HK-2 (cell line): ENCODE measurements around the gene APOBEC4.
"Not testable (repeated sequence)": the region's sequence is repeated elsewhere in the genome, so short reads cannot be mapped to it uniquely, and the experiment has no call there.

Source experiments
- DNase-seq: peaks from one replicate; pipeline ENCODE4 v3.0.0-alpha.2; 2018; ENCODE audit not compliant: unreplicated experiment

APOBEC4 gene

DNA sequence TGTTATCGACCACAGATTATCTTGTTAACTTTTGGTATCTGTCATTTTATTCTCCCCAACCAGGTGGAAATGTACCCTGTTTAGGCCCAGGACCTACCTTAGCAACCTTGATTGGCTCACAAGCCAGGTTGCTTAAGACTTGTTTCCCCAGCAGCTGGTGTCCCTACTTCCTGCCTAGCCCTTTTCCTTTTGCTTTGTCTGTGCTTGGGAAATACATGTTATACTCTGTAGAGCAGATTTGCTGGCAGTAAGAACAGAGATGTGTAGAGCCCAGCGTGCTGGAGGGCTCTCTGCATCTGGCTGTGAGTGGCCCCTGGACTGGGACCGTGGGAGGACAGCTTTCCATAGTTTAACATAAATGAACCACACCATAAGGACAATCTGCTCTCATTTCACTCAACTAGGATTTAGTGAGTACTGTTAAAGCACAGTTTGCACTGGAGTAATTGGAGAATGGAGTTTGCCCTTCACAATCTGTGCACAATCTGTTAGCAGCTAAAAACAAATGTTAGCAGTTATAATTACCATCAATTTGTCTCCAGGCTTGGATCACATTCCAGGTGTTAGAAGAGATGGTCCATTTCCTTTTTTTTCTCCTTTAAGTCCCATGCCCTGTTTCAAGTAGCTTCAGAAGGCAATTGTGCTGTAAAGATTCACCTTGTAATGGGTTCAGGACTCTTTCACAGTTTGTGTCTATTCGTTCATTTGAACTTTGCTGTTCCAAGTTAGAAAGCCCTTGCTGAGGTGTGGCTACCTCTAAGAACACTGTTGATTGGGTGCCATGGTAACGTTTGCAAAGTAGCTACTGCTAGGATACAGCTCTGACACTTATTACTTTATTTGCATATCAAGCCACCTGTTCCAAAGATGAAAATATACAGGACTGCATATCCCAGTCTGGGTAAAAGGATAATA is at the start of gene APOBEC4:
Gene APOBEC4 (minus strand): TSS at position 770 of the 915 bp plus-strand sequence. CDS start 4,535 bp downstream, outside the sequence.
- DNase-seq = no peak

DNA sequence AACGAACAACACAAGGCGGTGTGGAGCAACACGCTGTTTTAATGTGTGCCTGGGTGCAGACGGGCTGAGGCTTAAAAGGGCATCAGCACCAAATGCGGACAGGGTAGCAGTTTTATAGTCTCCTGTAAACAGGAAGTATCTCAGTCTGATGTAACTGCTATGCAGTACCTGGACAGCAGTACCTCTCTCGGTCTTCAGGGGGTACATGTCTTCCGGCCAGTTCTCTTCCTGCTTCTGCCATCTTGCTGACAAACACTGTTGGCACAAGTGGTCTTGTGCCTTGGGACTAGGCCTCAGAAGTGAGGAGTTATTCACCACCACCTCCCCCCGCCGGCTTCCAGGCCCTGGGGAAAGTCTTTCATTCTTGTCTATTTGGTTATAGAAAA is 49.7 kb upstream of the APOBEC4 start:
- no peak for DNase-seq

- no peak for DNase-seq
Observed at GRCh38 chr1:183702087-183702812, 49.1 kb upstream of the APOBEC4 start.

GRCh38 chr1:183699616-183700160 is 46.6 kb upstream of the APOBEC4 start:
- DNase-seq = no peak

DNA sequence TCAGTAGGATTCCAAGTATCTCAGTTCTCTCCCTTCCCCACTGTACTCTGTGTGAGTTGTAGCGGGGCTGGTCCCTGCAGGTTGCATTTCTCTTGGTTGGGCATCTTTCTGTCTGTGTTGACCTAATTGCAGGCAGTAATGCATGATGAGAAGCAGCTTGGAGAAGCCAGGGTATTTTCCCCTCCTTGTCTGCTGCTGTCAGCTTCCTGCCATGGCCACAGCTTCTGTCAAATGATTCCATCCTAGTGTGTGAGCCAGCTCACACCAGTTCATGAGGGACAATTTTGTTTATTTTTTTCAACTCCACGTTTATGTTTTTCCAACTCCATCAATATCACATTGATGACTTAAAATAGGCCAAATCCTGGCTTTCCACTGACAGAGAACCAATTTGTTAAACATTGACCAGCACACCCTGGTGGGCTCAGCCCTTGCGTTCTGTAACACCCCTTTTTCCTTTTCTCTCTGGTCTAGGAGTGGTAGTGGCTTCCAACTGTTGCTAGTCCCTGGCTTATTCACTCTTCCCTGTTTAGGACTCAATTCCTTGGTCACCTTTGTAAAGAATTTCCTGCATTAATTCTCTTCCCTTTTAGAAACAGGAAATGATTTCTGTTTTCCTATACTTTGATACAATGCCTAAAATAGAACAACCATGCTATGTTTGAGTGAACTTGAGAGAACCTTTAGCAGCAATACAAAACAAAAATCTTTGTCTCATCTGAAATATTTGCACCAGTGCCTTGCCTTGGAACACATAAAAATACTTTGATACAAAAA is 44.9 kb upstream of the APOBEC4 start:
- DNase-seq = no peak

- DNase-seq = no peak
Observed at GRCh38 chr1:183696981-183697380, 43.9 kb upstream of the APOBEC4 start.

GRCh38 chr1:183694755-183695154 is 41.6 kb upstream of the APOBEC4 start:
- no peak for DNase-seq

GRCh38 chr1:183694066-183694465 is 41.0 kb upstream of the APOBEC4 start:
- DNase-seq = no peak

DNA sequence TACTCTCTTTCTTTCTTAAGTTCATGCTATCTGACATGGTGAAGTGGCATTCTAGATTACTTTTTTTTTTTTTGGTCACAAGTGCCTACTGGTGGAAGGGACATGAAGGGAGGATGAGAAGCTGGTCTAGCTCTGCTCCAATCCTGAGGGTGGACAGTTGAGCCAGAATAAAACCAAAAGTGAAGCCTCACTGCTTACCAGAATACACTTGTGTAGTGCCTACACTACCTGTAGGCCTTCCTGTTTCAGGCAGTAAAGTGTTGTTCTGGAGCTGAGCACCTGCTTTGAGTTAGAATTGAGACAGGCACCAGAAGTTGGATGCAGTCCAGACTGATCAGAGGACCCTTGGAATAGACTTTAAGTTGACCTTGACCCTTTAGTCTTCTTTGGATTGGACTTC is 40.4 kb upstream of the APOBEC4 start:
- no peak for DNase-seq

DNA sequence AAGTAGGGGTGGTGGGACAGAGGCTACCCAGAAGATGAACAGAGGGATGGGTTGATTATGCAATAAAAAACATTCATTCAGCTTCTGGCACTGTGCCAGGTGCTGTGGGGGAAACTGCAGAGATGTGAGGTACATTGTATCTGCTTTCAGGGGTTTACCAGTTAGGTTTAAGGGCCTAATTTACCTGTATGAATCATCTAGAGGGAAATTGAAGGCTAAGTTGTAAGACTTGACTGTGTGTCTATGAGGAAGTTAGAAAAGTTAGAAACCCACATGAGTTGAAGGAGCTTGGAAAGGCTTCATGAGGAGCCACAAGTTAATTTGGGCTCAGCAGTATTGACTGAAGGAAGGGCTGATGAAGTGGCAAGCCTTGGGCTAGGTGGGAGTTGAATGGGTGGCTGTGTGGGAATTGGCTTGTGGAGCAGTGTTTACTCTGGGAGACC is 36.7 kb upstream of the APOBEC4 start:
- no peak for DNase-seq

DNA sequence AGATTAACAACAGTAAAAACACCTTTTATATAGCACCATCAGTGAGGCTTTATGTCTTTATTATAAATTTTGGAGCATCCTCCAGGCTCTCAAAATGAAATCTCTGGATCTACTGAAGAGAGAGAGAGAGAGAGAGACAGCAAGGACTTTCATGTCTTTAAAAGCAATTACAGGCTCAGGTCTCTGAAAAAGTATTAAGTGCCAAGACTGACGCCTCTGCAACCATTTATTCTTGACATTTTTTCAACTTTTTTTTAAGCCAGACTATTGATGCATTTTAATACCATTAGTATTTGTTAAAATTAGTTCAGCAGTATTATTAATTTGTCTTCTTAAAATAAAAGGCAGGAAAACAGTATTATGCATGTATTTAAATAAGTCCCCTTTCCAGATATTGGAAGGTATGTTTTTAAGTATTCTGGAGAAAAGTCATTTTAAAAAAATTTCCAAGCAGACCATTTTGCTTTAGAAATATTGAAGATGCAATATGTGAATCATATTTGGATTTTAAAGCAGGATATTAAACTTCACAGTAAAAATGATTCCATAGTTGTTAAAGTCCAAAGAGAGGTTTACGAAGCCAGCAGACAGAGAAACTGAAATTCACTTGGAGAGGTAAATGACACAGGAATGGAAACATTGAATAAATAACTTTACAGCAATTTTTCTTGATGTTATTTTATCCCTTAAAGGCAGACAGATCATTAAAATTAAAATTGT is 35.4 kb upstream of the APOBEC4 start:
- no peak for DNase-seq

- DNase-seq = no peak
Observed at GRCh38 chr1:183687546-183688304, 34.6 kb upstream of the APOBEC4 start.

DNA sequence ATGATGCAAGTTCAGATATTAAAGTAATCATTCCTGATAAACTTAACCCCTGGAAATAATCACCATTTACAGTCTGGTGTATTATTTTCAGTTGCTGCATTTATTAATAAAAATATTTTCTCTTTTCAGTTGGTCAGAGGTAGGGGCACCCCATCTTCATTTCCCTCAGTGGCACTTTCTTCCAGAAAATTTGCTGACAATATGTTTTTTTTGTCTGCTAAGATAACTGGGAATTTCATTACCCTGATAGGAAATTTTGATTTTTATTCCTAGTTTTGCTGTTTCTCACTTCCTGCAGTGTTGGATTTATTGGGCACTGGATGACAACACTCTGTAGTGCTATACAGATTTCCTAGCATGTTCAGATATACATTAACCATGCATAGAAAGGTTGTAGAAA is 33.1 kb upstream of the APOBEC4 start:
- no peak for DNase-seq

DNA sequence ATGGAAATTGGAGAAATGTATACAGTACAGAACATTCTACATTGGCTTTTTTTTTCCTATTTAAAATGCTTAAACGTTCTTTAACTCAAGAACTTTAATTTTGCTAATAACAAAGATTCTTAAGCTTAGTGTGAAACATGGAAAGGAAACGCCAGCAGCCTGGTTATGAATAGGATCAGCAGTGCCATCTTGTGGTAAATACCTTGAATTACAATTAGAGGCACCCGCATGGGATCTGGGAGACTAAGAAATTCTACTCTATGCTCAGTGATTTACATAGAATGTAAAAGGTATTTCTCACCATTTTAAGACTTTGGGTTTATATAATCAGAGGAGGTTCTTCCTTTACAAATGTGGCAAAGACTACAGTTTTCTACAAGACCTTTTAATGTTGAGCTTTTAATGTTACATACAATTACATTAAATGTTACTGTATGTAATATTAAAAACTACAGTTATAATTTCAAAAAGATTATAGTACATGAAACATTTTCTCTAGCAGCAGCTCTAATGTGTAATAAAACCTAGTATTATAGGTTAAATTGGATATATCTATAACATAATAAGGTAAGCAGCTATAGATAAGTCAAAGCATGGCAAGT is 32.1 kb upstream of the APOBEC4 start:
- DNase-seq = peak; percentile 13

- not testable (repeated sequence) for DNase-seq
Observed at GRCh38 chr1:183679363-183679762, 26.2 kb upstream of the APOBEC4 start.

- no peak for DNase-seq
Observed at GRCh38 chr1:183678819-183679218, 25.7 kb upstream of the APOBEC4 start.

- no peak for DNase-seq
Observed at GRCh38 chr1:183676586-183677189, 23.6 kb upstream of the APOBEC4 start.

- no peak for DNase-seq
Observed at GRCh38 chr1:183675883-183676585, 22.9 kb upstream of the APOBEC4 start.

- no peak for DNase-seq
Observed at GRCh38 chr1:183675381-183675780, 22.3 kb upstream of the APOBEC4 start.
